ENCODE results near the gene SEPTIN12.

- TF ChIP-seq CTCF (IDR thresholded peaks at IDR 0.05) = no peak
- no peak for TF ChIP-seq POLR2A (IDR thresholded peaks at IDR 0.05)
Measured at GRCh38 chr16:4760221-4760910, 27.8 kb downstream of the SEPTIN12 start.

Data from esophagus squamous epithelium (tissue), 4 donors.